GM12801 (cell line): ENCODE measurements around the gene FLNA.

Source experiments
- TF ChIP-seq, protein P1 (sequence below): IDR thresholded peaks from one replicate; pipeline ENCODE4 v1.5.1; 2011; ENCODE audit warnings: control low read depth; ENCODE audit not compliant: insufficient read length; ENCODE audit errors: extremely low read depth

The FLNA gene

DNA sequence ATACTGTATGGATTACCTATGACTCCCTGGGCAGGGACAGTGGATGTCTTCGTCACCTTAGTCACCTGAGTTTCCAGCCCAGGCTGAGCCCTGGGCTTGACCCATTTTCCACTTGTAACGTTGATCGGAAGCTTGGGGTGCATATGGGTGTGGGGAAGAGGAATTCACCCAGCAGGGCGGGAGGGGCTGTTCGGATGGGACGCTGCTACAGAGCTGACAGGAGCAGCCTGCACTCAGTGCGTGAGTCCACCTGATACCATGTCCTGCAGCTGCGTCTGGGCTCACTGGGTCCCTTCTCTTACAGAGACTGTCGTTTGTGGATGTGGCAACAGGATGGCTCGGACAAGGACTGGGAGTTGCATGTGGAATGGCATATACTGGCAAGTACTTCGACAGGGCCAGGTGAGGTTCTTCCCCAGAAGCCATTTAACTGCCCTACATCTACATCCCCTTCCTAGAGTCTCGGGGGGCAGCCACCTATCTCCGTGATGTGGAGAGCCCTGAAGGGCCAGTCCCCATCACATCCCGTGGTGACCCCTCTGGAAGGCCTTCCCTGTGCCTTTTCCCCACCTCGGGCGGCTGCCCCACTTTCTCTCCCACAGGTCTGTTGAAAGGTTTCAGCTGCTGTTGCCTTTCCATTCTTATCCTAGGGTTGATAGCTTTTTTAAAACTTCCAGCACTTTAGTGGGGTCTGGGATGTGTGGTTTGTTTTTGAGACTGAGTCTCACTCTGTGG lies 65.2 kb downstream of the FLNA start:
- TF ChIP-seq, protein P1, sequence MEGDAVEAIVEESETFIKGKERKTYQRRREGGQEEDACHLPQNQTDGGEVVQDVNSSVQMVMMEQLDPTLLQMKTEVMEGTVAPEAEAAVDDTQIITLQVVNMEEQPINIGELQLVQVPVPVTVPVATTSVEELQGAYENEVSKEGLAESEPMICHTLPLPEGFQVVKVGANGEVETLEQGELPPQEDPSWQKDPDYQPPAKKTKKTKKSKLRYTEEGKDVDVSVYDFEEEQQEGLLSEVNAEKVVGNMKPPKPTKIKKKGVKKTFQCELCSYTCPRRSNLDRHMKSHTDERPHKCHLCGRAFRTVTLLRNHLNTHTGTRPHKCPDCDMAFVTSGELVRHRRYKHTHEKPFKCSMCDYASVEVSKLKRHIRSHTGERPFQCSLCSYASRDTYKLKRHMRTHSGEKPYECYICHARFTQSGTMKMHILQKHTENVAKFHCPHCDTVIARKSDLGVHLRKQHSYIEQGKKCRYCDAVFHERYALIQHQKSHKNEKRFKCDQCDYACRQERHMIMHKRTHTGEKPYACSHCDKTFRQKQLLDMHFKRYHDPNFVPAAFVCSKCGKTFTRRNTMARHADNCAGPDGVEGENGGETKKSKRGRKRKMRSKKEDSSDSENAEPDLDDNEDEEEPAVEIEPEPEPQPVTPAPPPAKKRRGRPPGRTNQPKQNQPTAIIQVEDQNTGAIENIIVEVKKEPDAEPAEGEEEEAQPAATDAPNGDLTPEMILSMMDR = no peak

DNA sequence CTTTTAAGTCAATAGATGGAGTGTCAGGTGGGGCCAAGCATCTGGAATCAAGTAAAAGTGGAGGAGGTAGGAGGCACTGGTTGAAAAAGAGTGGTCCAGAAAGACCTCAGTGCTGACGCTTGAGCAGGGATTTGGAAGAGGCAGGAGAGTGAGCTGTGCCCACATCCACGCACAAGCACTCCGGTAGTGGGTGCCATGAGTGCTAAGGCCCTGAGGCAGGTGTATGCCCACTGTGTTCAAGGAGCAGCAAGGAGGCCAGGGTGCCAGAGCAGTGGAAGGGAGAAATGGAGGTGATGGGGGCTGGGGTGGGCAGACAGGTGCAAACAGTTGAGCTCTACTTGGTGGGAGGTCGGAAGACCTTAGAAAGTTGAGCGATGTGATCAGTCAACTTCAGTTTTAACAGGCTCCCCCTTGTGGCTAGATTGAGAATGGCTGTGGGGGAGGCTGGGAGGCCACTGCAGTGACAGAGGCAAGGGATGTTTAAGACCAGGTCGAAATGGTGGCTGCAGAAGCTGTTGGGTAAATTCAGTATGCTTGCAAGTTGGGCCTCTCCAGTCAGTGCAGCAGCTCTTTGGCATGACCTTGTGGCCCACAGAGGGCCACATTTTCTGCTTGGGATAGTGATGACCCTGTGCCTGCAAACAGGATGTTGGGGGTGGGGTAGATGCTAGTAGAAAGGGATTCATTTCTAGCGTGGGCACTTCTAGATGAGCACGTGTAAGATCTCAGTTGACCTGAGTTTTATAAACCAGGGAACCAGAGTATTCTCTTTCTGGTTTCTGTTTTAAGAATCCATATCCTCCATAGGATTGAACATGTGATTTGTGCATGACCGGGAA lies 66.1 kb downstream of the FLNA start:
- TF ChIP-seq, protein P1 = no peak

DNA sequence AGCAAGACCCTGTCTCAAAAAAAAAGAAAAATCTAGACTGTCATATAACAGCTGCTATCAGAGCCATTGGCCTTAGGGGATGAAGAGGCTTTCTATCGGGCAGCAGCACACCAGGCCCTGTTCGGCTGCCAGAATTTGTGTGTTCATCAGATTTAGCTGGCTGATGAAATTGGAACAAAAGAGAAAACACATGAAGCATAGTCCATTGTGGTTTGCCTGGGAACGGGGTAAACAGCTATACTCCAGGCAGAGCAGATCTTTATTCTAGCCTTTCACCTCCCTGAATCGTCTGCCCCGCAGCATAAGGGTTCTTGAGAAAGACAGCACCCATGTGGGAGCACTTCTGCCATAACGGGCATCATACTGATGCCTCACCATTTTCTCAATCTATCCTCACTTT lies 67.2 kb downstream of the FLNA start:
- TF ChIP-seq, protein P1 = no peak

DNA sequence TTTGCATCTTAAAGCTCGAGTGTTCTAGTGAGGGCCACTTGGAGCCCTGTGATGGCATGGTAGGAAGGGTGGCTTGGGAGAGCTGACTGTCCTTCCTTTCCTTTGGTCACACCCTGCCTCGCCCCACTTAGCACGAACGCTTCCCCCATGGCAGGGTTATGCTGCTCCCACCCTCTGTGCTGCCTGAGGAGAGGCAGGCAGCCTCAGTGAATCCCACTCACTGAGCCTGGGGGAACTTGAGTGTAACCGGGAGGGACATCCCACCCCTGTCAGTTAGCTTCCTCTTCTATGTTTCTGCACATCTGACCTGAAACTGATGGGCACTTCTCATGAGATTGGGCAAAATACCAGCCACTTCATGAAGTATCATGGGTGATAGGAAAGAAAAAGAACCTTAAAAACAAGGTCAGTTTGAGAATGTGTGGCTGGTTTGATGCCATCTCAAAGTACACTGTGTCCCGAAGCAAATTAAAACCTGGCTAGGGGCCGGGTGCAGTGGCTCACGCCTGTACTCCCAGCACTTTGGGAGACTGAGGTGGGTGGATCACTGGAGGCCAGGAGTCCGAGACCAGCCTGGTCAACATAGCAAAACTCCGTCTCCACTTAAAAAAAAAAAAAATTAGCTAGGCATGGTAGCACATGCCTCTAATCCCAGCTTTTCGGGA lies 68.8 kb downstream of the FLNA start:
- TF ChIP-seq, protein P1 = no peak

DNA sequence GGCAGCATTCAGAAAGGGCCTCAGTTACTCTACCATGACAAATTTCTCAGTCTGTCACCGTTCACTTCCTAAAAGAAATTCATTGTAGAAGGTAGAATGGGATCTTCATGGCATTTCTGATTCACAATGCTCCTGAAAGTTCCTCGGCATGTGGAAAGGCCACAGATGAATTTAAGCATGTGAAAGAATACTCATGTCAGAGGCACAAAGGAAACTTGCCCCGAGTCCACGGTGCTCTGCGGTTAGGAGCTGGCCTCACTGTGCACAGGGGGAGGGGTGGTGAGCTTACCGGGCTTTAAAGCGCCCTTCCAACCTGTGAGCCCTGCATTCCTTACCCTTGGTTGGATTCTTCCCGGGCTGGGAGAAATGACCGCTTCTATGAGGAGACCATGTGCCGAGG lies 69.6 kb downstream of the FLNA start:
- TF ChIP-seq, protein P1 = no peak

DNA sequence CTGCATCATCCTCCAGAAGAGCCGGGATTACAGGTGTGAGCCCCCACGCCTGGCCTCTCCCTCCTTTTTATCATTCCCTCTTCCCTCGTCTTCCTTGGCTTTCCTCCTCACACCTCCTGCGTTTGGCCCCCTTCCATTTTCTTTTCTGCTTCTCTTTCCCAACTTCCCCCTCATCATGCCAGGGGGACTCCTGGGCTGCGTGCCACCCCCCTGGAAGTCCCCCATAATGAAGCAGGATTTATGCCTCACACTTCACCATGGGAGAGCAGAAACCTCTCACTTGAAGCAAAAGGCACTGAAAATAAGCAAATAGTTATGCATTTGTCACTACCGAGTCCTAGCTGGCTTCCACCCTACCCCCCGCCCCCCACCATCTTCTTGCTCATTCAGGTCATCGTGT lies 71.0 kb downstream of the FLNA start:
- TF ChIP-seq, protein P1 = no peak

DNA sequence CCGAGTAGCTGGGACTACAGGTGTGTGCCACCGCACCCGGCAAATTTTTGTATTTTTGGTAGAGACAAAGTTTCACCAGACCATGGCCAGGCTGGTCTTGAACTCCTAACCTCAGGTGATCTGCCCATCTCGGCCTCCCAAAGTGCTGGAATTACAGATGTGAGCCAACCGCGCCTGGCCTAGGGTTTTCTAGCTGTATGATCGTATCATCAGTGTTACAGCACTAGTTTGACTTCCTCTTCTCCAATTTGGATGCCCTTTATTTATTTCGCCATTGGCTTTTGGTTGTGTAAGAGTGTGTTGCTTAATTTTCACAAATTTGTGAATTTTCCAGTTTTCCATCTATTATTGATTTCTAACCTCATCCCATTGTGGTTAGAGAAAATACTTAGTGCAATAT lies 73.6 kb downstream of the FLNA start:
- TF ChIP-seq, protein P1 = no peak
